ENCODE data around the gene PRRC2A. TPM values are rescaled to one million over a fixed set of nuclear protein-coding genes. Genes with fewer than 3 reads are reported as not detected.

The PRRC2A gene
- total and polyA plus RNA-seq, 7 experiments from 2014 or later, result 3.9 to 238 (median 223) TPM

DNA sequence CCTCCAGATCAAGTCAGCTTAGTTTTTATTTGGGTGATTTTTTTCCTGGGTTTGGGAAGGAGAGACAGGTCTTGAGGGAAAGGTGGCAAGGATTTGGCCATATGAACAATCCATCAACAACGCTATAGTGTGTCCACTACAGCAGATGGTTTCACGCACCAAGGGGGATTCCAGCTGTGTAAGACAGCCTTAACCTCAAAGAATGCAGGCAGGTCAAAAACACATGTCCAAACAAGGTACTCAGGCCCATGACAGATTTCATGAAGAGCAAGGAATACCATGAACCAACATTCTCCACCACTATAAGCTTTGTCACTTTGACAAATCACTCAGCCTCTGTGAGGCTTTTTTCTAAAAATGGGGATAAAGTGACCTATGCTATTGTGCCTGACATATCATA is 3.5 kb upstream of the PRRC2A start:
- ATAC-seq, result no peak
- no peaks in the 10 kb centered on the region for H3K27me3 ChIP-seq (ENCODE audit: control insufficient read depth in 2 of 2, insufficient read depth in 2 of 2, low read length in 2 of 2)
- peak overlapping the region; percentile 70 for H3K27ac ChIP-seq (ENCODE audit: low read depth, low read length)
- POLR2A ChIA-PET, result interaction anchor here (0.6 to 66.4 kb wide), 7 partner anchors 14 to 218 kb away, joined by 3 to 3078 read pairs (median 6); partner anchors contain the start of genes ATP6V1G2, BAG6, DDX39B and GPANK1
- Mint-ChIP-seq H3K27me3 (no peaks in the 10 kb centered on the region), H3K4me3 (peak overlapping the region; percentile 23 to 87 (median 82)), H3K9me3 (peaks cover 0 to 2% (median 0%) of the 10 kb centered on the region in 11 donors), H3K36me3 (peaks cover 0 to 15% (median 0%) of the 10 kb centered on the region in 5 donors), H3K4me1 (peaks cover 32 to 65% (median 56%) of the 10 kb centered on the region in 7 donors), H3K27ac (peak overlapping the region; percentile 18 to 94 (median 90))
- H3K4me1 ChIP-seq (ENCODE audit: control insufficient read depth in 2 of 2, insufficient read depth in 2 of 2, low read length in 2 of 2), result peaks cover 12 to 26% of the 10 kb centered on the region in 2 donors
- H3K36me3 ChIP-seq (ENCODE audit: control insufficient read depth in 2 of 3, insufficient read depth in 3 of 3, low read length in 3 of 3), result no peaks in the 10 kb centered on the region
- intact Hi-C loops (cut with micrococcal nuclease), result no loop called here
- H3K4me3 ChIP-seq (ENCODE audit: low read length), result peak overlapping the region; percentile 59
- DNase-seq, result no peak
- H3K9me3 ChIP-seq (ENCODE audit: control insufficient read depth in 2 of 3, low read length in 3 of 3), result no peaks in the 10 kb centered on the region
- CTCF ChIA-PET, result interaction anchor here (1.0 to 3.3 kb wide), 3 partner anchors 20 to 66 kb away, joined by 4 to 26 read pairs (median 5); no protein-coding TSS in a partner anchor

- POLR2A ChIA-PET, result interaction anchor here (0.6 to 66.4 kb wide), 12 partner anchors 18 to 1806 kb away, joined by 3 to 3078 read pairs (median 4); partner anchors contain the start of genes ATP6V1G2, BAG6, C6orf47 and CSNK2B
- Mint-ChIP-seq H3K9me3 (peaks cover 0 to 2% (median 0%) of the 10 kb centered on the region in 11 donors), H3K27ac (peak overlapping the region; percentile 95 to 99 (median 96)), H3K4me3 (peak overlapping the region; percentile 87 to 97 (median 93)), H3K27me3 (no peaks in the 10 kb centered on the region), H3K4me1 (peaks cover 26 to 60% (median 53%) of the 10 kb centered on the region in 7 donors), H3K36me3 (peaks cover 0 to 30% (median 4%) of the 10 kb centered on the region in 5 donors)
- Histone ChIP-seq H3K4me3 (ENCODE audit: low read length) (peak overlapping the region; percentile 90), H3K36me3 (ENCODE audit: control insufficient read depth in 2 of 3, insufficient read depth in 3 of 3, low read length in 3 of 3) (peaks cover 0 to 17% (median 4%) of the 10 kb centered on the region in 3 experiments), H3K27ac (ENCODE audit: low read depth, low read length) (peak overlapping the region; percentile 96), H3K27me3 (ENCODE audit: control insufficient read depth in 2 of 2, insufficient read depth in 2 of 2, low read length in 2 of 2) (no peaks in the 10 kb centered on the region), H3K9me3 (ENCODE audit: control insufficient read depth in 2 of 3, low read length in 3 of 3) (no peaks in the 10 kb centered on the region), H3K4me1 (ENCODE audit: control insufficient read depth in 2 of 2, insufficient read depth in 2 of 2, low read length in 2 of 2) (peaks cover 14 to 23% of the 10 kb centered on the region in 2 donors)
- intact Hi-C loops (cut with micrococcal nuclease), result loop anchor here (1.0 to 5.0 kb wide), 24 partner anchors 19 to 1232 kb away; partner anchors contain the start of genes ABHD16A (in 2 of the 2), BAG6 (in 2 of the 2), NELFE (in 2 of the 2) and NFKBIL1 (in 2 of the 2)
- CTCF ChIA-PET, result interaction anchor here (0.6 to 0.7 kb wide), 2 partner anchors 32 to 1097 kb away, joined by 3 read pairs; partner anchors contain the start of gene BAG6
- peak; percentile 81 to 97 (median 94) for DNase-seq
- peak; percentile 88 for ATAC-seq
These were observed 520 bp upstream of the PRRC2A start for GRCh38 chr6:31619805-31620585.

- peaks cover 15 to 46% (median 41%) of the 10 kb centered on the region in 7 donors for H3K4me1 Mint-ChIP-seq
- Histone ChIP-seq H3K9me3 (ENCODE audit: control insufficient read depth in 2 of 3, low read length in 3 of 3) (no peaks in the 10 kb centered on the region), H3K4me1 (ENCODE audit: control insufficient read depth in 2 of 2, insufficient read depth in 2 of 2, low read length in 2 of 2) (peaks cover 9 to 14% of the 10 kb centered on the region in 2 donors), H3K27ac (ENCODE audit: low read depth, low read length) (peak overlapping the region; percentile 96), H3K27me3 (ENCODE audit: control insufficient read depth in 2 of 2, insufficient read depth in 2 of 2, low read length in 2 of 2) (no peaks in the 10 kb centered on the region), H3K36me3 (ENCODE audit: control insufficient read depth in 2 of 3, insufficient read depth in 3 of 3, low read length in 3 of 3) (peaks cover 12 to 31% (median 13%) of the 10 kb centered on the region in 3 experiments), H3K4me3 (ENCODE audit: low read length) (peak overlapping the region; percentile 90)
- no peaks in the 10 kb centered on the region for H3K27me3 Mint-ChIP-seq
- intact Hi-C loops (cut with micrococcal nuclease), result loop anchor here (2.0 to 5.0 kb wide), 10 partner anchors 17 to 1231 kb away; partner anchors contain the start of genes NELFE (in 2 of the 2), SKIC2 (in 2 of the 2), GNL1 (in 1 of the 2) and HSPA1B (in 1 of the 2)
- ATAC-seq (no peak), DNase-seq (peak in 3 of 9 donors; percentile 15 to 29 (median 21))
- H3K27ac Mint-ChIP-seq, result peak overlapping the region; percentile 90 to 98 (median 96)
- peaks cover 0 to 2% (median 0%) of the 10 kb centered on the region in 11 donors for H3K9me3 Mint-ChIP-seq
- ChIA-PET CTCF (no interaction called here), POLR2A (interaction anchor here (0.6 to 66.4 kb wide), 15 partner anchors 15 to 338 kb away, joined by 3 to 3078 read pairs (median 5); partner anchors contain the start of genes APOM, ATP6V1G2, BAG6 and C6orf47)
- H3K36me3 Mint-ChIP-seq, result peaks cover under 1 to 41% (median 10%) of the 10 kb centered on the region in 5 donors
- H3K4me3 Mint-ChIP-seq, result peak overlapping the region; percentile 82 to 95 (median 93)
These were observed 915 bp downstream of the PRRC2A start for GRCh38 chr6:31621320-31621939.

GRCh38 chr6:31621991-31622390 is 1.5 kb downstream of the PRRC2A start:
- H3K27me3 Mint-ChIP-seq, result no peaks in the 10 kb centered on the region
- no peaks in the 10 kb centered on the region for H3K9me3 ChIP-seq (ENCODE audit: control insufficient read depth in 2 of 3, low read length in 3 of 3)
- H3K27me3 ChIP-seq (ENCODE audit: control insufficient read depth in 2 of 2, insufficient read depth in 2 of 2, low read length in 2 of 2), result no peaks in the 10 kb centered on the region
- H3K27ac Mint-ChIP-seq, result peak overlapping the region; percentile 90 to 98 (median 96)
- intact Hi-C loops (cut with micrococcal nuclease), result loop anchor here (2.0 to 5.0 kb wide), 10 partner anchors 17 to 1230 kb away; partner anchors contain the start of genes NELFE (in 2 of the 2), SKIC2 (in 2 of the 2), GNL1 (in 1 of the 2) and HSPA1B (in 1 of the 2)
- H3K4me3 Mint-ChIP-seq, result peak overlapping the region; percentile 82 to 95 (median 93)
- H3K27ac ChIP-seq (ENCODE audit: low read depth, low read length), result peak overlapping the region; percentile 96
- no peak overlapping the region for H3K4me3 ChIP-seq (ENCODE audit: low read length)
- peaks cover 17 to 37% (median 18%) of the 10 kb centered on the region in 3 experiments for H3K36me3 ChIP-seq (ENCODE audit: control insufficient read depth in 2 of 3, insufficient read depth in 3 of 3, low read length in 3 of 3)
- ChIA-PET CTCF (interaction anchor here (0.8 kb wide), 1 partner anchor 125 kb away, joined by 3 read pairs; no protein-coding TSS in a partner anchor), POLR2A (interaction anchor here (0.6 to 66.4 kb wide), 15 partner anchors 16 to 338 kb away, joined by 3 to 3078 read pairs (median 4); partner anchors contain the start of genes APOM, ATP6V1G2, BAG6 and C6orf47)
- H3K36me3 Mint-ChIP-seq, result peaks cover 4 to 41% (median 13%) of the 10 kb centered on the region in 5 donors
- H3K9me3 Mint-ChIP-seq, result peaks cover 0 to 2% (median 0%) of the 10 kb centered on the region in 11 donors
- DNase-seq, result no peak
- H3K4me1 Mint-ChIP-seq, result peaks cover 9 to 40% (median 35%) of the 10 kb centered on the region in 7 donors
- no peak for ATAC-seq
- H3K4me1 ChIP-seq (ENCODE audit: control insufficient read depth in 2 of 2, insufficient read depth in 2 of 2, low read length in 2 of 2), result peaks cover 3 to 14% of the 10 kb centered on the region in 2 donors

- POLR2A ChIA-PET, result interaction anchor here (0.6 to 66.4 kb wide), 9 partner anchors 12 to 296 kb away, joined by 3 to 3078 read pairs (median 5); partner anchors contain the start of genes ATP6V1G2, BAG6, DDX39B and HSPA1B
- intact Hi-C loops (cut with micrococcal nuclease), result loop anchor here (5.0 kb wide), 3 partner anchors 335 to 1230 kb away; partner anchors contain the start of genes GNL1 (in 1 of the 2), NELFE (in 1 of the 2), PRR3 (in 1 of the 2) and PSMB9 (in 1 of the 2)
- H3K36me3 Mint-ChIP-seq, result peaks cover 4 to 46% (median 20%) of the 10 kb centered on the region in 5 donors
- peak overlapping the region in 5 of 10 donors; percentile 88 to 95 (median 93) for H3K4me3 Mint-ChIP-seq
- CTCF ChIA-PET, result interaction anchor here (0.8 kb wide), 1 partner anchor 126 kb away, joined by 3 read pairs; no protein-coding TSS in a partner anchor
- Histone ChIP-seq H3K4me3 (ENCODE audit: low read length) (no peak overlapping the region), H3K27ac (ENCODE audit: low read depth, low read length) (peak overlapping the region; percentile 96), H3K36me3 (ENCODE audit: control insufficient read depth in 2 of 3, insufficient read depth in 3 of 3, low read length in 3 of 3) (peaks cover 20 to 44% (median 21%) of the 10 kb centered on the region in 3 experiments), H3K27me3 (ENCODE audit: control insufficient read depth in 2 of 2, insufficient read depth in 2 of 2, low read length in 2 of 2) (no peaks in the 10 kb centered on the region), H3K4me1 (ENCODE audit: control insufficient read depth in 2 of 2, insufficient read depth in 2 of 2, low read length in 2 of 2) (peaks cover 3 to 14% of the 10 kb centered on the region in 2 donors), H3K9me3 (ENCODE audit: control insufficient read depth in 2 of 3, low read length in 3 of 3) (no peaks in the 10 kb centered on the region)
- DNase-seq (no peak), ATAC-seq (no peak)
- H3K9me3 Mint-ChIP-seq, result peaks cover 0 to 2% (median 0%) of the 10 kb centered on the region in 11 donors
- peak overlapping the region; percentile 66 to 98 (median 96) for H3K27ac Mint-ChIP-seq
- peaks cover 9 to 38% (median 34%) of the 10 kb centered on the region in 7 donors for H3K4me1 Mint-ChIP-seq
- H3K27me3 Mint-ChIP-seq, result no peaks in the 10 kb centered on the region
These were observed 2.2 kb downstream of the PRRC2A start for GRCh38 chr6:31622684-31623091.

All from naive thymus-derived CD4-positive, alpha-beta T cell (primary cell).